ENCODE measurements around the gene FAM124B.

The FAM124B gene

GRCh38 chr2:224401641-224402342 is at the start of gene FAM124B:
TSS of gene FAM124B (minus strand) at chr2:224402107. CDS start at chr2:224401768, 339 bp downstream.
- no peak for DNase-seq

GRCh38 chr2:224449212-224450147 is 47.6 kb upstream of the FAM124B start:
- no peak for DNase-seq

- DNase-seq = no peak
Measured at GRCh38 chr2:224448236-224448635, 46.3 kb upstream of the FAM124B start.

GRCh38 chr2:224444783-224445182 is 42.9 kb upstream of the FAM124B start:
- DNase-seq = no peak

- no peak for DNase-seq
Measured at GRCh38 chr2:224444021-224444420, 42.1 kb upstream of the FAM124B start.

GRCh38 chr2:224442071-224442967 is 40.4 kb upstream of the FAM124B start:
- DNase-seq = peak; percentile 19

- no peak for DNase-seq
Measured at GRCh38 chr2:224440988-224441387, 39.1 kb upstream of the FAM124B start.

- no peak for DNase-seq
Measured at GRCh38 chr2:224438726-224439125, 36.8 kb upstream of the FAM124B start.

- no peak for DNase-seq
Measured at GRCh38 chr2:224436634-224437033, 34.7 kb upstream of the FAM124B start.

GRCh38 chr2:224434618-224435017 is 32.7 kb upstream of the FAM124B start:
- no peak for DNase-seq

GRCh38 chr2:224433442-224433841 is 31.5 kb upstream of the FAM124B start:
- DNase-seq = no peak

GRCh38 chr2:224432003-224432579 is 30.2 kb upstream of the FAM124B start:
- no peak for DNase-seq

GRCh38 chr2:224429441-224429810 is 27.5 kb upstream of the FAM124B start:
- DNase-seq = no peak

GRCh38 chr2:224428787-224429440 is 27.0 kb upstream of the FAM124B start:
- no peak for DNase-seq

GRCh38 chr2:224427471-224427870 is 25.6 kb upstream of the FAM124B start:
- no peak for DNase-seq

- no peak for DNase-seq
Measured at GRCh38 chr2:224426656-224427055, 24.7 kb upstream of the FAM124B start.

- no peak for DNase-seq
Measured at GRCh38 chr2:224421065-224421464, 19.2 kb upstream of the FAM124B start.

- no peak for DNase-seq
Measured at GRCh38 chr2:224417947-224418346, 16.0 kb upstream of the FAM124B start.

- DNase-seq = no peak
Measured at GRCh38 chr2:224417361-224417729, 15.4 kb upstream of the FAM124B start.

- DNase-seq = no peak
Measured at GRCh38 chr2:224416656-224417360, 14.9 kb upstream of the FAM124B start.

- DNase-seq = no peak
Measured at GRCh38 chr2:224413381-224413780, 11.5 kb upstream of the FAM124B start.

Measured in activated T-cell treated with anti-CD3 and anti-CD28 coated beads, Interleukin-2, amount 50 U/mL, for 1 hour (primary cell).